GM19328 (cell line): ENCODE measurements around the gene SLC25A39.
A peak's percentile ranks its signal among the peaks of the same experiment; 100 is the strongest.
"Not testable (repeated sequence)": the region's sequence is repeated elsewhere in the genome, so short reads cannot be mapped to it uniquely, and the experiment has no call there.

Experiments
- ATAC-seq: cut with Tn5 transposase; IDR thresholded peaks from one replicate; pipeline ENCODE4 v1.9.1; 2021; ENCODE audit warnings: mild to moderate bottlenecking, moderate library complexity; ENCODE audit not compliant: unreplicated experiment

Gene SLC25A39

GRCh38 chr17:44324571-44325275 is at the start of gene SLC25A39:
Gene SLC25A39, minus strand, starts transcription at chr17:44324823. Its CDS starts 1,261 bp downstream, at chr17:44323562.
- ATAC-seq, result peak; percentile 66

- no peak for ATAC-seq
These were observed 47.4 kb upstream of the SLC25A39 start for GRCh38 chr17:44372036-44372435.

- ATAC-seq, result not testable (repeated sequence)
These were observed 44.9 kb upstream of the SLC25A39 start for GRCh38 chr17:44369414-44370023.

- not testable (repeated sequence) for ATAC-seq
These were observed 44.0 kb upstream of the SLC25A39 start for GRCh38 chr17:44368391-44369243.

GRCh38 chr17:44367231-44367979 is 42.8 kb upstream of the SLC25A39 start:
- no peak for ATAC-seq

- ATAC-seq, result not testable (repeated sequence)
These were observed 40.4 kb upstream of the SLC25A39 start for GRCh38 chr17:44365051-44365450.

- ATAC-seq, result no peak
These were observed 39.1 kb upstream of the SLC25A39 start, which contains the start of gene FAM171A2 for GRCh38 chr17:44363613-44364159. Gene FAM171A2, minus strand, starts transcription at chr17:44363853. Its CDS starts 139 bp downstream, at chr17:44363714.

- no peak for ATAC-seq
These were observed 38.5 kb upstream of the SLC25A39 start for GRCh38 chr17:44362949-44363612.

GRCh38 chr17:44362459-44362948 is 37.9 kb upstream of the SLC25A39 start:
- ATAC-seq, result no peak

GRCh38 chr17:44361292-44362260 is 37.0 kb upstream of the SLC25A39 start:
- no peak for ATAC-seq

GRCh38 chr17:44360826-44361225 is 36.2 kb upstream of the SLC25A39 start:
- no peak for ATAC-seq

GRCh38 chr17:44360144-44360533 is 35.5 kb upstream of the SLC25A39 start:
- no peak for ATAC-seq

- ATAC-seq, result no peak
These were observed 35.0 kb upstream of the SLC25A39 start for GRCh38 chr17:44359458-44360143.

- ATAC-seq, result no peak
These were observed 34.4 kb upstream of the SLC25A39 start for GRCh38 chr17:44359006-44359405.

- ATAC-seq, result no peak
These were observed 33.4 kb upstream of the SLC25A39 start for GRCh38 chr17:44358066-44358465.

GRCh38 chr17:44356241-44356640 is 31.6 kb upstream of the SLC25A39 start:
- ATAC-seq, result no peak

GRCh38 chr17:44355642-44356099 is 31.0 kb upstream of the SLC25A39 start:
- ATAC-seq, result no peak
